HG03558 (cell line): ENCODE results near the gene TUBA1C.
"Not testable (repeated sequence)": the region's sequence is repeated elsewhere in the genome, so short reads cannot be mapped to it uniquely, and the experiment has no call there.

Experiments used
- ATAC-seq: cut with Tn5 transposase; IDR thresholded peaks from one replicate; pipeline ENCODE4 v1.9.1; 2021; ENCODE audit warnings: moderate number of reproducible peaks; ENCODE audit not compliant: unreplicated experiment; ENCODE audit errors: extremely low read depth

The TUBA1C gene

GRCh38 chr12:49301760-49302159 is 36.9 kb downstream of the TUBA1C start:
- ATAC-seq: no peak

GRCh38 chr12:49304161-49304560 is 39.3 kb downstream of the TUBA1C start:
- no peak for ATAC-seq

GRCh38 chr12:49305762-49306510 is 41.1 kb downstream of the TUBA1C start:
- ATAC-seq: no peak

GRCh38 chr12:49309386-49309785 is 44.5 kb downstream of the TUBA1C start:
- ATAC-seq: no peak

GRCh38 chr12:49310451-49311000 is 45.6 kb downstream of the TUBA1C start:
- not testable (repeated sequence) for ATAC-seq

GRCh38 chr12:49314811-49315210 is 49.9 kb downstream of the TUBA1C start:
- no peak for ATAC-seq

GRCh38 chr12:49317118-49317517 is 52.2 kb downstream of the TUBA1C start:
- not testable (repeated sequence) for ATAC-seq

- ATAC-seq: not testable (repeated sequence)
These were observed 55.7 kb downstream of the TUBA1C start for GRCh38 chr12:49320411-49321103.

GRCh38 chr12:49322367-49322707 is 57.5 kb downstream of the TUBA1C start:
- no peak for ATAC-seq

- ATAC-seq: peak; percentile 93
These were observed 58.0 kb downstream of the TUBA1C start, which contains the start of gene TROAP for GRCh38 chr12:49322708-49323523. Gene TROAP (plus strand): TSS chr12:49323255. CDS start chr12:49323609, 354 bp downstream.

GRCh38 chr12:49323524-49324097 is 58.7 kb downstream of the TUBA1C start:
- no peak for ATAC-seq
